ENCODE results near the gene TGFBR2.

The TGFBR2 gene

DNA sequence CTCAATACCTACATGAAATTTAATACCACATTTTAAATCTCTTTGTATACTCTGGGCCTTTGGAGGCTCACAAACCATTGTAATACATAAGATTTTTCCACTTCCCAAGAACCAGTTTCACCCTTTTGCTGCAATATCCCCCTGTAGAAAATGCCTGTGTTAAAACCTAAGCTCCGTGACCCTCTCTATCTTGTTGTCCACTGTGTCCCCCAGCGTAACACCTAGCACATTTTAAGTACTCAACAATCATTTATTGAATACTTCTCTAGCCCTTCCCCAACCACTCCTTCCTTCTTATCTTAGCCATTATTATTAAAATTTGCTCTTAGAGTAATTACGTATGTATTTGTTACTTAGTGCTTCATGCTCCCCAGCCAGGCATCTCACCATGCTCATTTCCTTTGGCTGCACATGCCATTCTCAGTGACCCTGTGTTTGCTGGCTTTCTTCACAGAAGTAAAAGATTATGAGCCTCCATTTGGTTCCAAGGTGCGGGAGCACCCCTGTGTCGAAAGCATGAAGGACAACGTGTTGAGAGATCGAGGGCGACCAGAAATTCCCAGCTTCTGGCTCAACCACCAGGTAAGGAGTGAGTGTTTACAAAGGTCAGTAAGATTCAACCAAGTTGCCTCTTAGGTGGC lies 81.6 kb downstream of the TGFBR2 start:
- in situ Hi-C loops (cut with MboI; ENCODE audit: low sequenced_read_pairs, unreplicated experiment): loop anchor here (25.0 kb wide), 1 partner anchor 476 kb away; no protein-coding TSS in a partner anchor
- TF ChIP-seq, protein P1, sequence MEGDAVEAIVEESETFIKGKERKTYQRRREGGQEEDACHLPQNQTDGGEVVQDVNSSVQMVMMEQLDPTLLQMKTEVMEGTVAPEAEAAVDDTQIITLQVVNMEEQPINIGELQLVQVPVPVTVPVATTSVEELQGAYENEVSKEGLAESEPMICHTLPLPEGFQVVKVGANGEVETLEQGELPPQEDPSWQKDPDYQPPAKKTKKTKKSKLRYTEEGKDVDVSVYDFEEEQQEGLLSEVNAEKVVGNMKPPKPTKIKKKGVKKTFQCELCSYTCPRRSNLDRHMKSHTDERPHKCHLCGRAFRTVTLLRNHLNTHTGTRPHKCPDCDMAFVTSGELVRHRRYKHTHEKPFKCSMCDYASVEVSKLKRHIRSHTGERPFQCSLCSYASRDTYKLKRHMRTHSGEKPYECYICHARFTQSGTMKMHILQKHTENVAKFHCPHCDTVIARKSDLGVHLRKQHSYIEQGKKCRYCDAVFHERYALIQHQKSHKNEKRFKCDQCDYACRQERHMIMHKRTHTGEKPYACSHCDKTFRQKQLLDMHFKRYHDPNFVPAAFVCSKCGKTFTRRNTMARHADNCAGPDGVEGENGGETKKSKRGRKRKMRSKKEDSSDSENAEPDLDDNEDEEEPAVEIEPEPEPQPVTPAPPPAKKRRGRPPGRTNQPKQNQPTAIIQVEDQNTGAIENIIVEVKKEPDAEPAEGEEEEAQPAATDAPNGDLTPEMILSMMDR (IDR thresholded peaks at IDR 0.05; ENCODE audit: borderline replicate concordance, control extremely low read depth, extremely low read depth, insufficient read depth, missing control alignments): no peak
- no peak for DNase-seq (ENCODE audit: low spot score)

DNA sequence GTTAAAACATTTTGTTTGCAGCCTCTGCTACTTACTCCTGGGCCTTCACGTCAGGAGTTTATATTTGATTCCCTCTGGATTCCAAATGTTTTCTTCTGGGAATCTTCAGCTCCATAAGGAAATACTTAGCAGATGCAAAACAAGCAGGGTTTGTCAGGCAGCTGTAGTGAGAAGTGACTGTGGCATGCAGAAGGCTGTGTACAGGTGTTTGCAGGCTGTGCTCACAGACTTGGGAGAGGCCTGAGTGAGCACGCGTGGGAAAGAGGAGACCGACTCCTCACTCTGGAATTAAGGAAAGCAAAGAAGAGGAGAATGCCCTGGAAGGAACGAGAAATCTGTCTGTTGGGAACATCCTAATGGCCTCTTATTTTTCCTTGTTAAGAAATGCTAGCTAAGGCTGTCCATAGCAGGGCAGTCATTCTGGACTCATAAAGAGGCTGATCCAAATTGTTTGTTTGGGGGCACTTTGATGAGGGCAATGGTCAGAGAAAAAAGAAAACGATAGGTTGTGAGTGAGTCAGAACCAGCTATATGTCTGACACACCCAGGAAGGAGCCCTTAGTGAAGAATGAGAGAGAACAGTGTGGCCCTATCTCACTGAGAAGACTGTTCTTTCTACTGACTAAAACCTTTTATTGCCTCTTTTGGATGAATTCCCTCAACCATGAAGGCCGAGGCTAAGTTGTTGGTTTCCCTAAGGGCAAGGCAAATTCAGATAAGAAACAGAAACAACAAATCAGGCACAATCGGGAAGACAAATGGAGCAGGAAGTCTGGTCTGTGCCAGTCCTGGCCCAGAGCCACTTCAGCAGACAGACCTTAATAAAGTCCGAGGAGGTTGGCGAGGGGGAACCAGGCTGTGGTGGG lies 82.6 kb downstream of the TGFBR2 start:
- DNase-seq (ENCODE audit: low spot score): no peak
- in situ Hi-C loops (cut with MboI; ENCODE audit: low sequenced_read_pairs, unreplicated experiment): loop anchor here (25.0 kb wide), 1 partner anchor 477 kb away; no protein-coding TSS in a partner anchor
- TF ChIP-seq, protein P1 (IDR thresholded peaks at IDR 0.05; ENCODE audit: borderline replicate concordance, control extremely low read depth, extremely low read depth, insufficient read depth, missing control alignments): no peak

DNA sequence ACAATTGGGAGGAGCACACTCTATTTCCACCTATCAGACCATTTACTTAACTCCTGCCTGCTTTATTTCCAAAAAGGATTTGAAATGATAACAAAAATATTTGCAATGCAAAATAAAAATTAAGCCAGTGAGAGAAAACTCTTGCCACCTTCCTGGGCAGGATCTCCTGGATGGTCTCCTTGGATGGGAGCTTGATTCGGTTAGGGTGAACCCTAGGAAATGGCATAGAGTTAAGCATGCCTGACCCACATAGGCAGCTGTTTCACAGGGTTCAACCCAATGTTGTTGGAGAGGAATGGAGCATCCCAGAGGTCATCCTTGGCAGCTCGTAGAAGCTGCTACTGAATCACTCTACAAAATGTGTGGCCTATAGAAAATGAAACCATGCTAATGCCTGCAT lies 83.8 kb downstream of the TGFBR2 start:
- TF ChIP-seq, protein P1 (IDR thresholded peaks at IDR 0.05; ENCODE audit: borderline replicate concordance, control extremely low read depth, extremely low read depth, insufficient read depth, missing control alignments): no peak
- in situ Hi-C loops (cut with MboI; ENCODE audit: low sequenced_read_pairs, unreplicated experiment): loop anchor here (25.0 kb wide), 1 partner anchor 478 kb away; no protein-coding TSS in a partner anchor
- no peak for DNase-seq (ENCODE audit: low spot score)

DNA sequence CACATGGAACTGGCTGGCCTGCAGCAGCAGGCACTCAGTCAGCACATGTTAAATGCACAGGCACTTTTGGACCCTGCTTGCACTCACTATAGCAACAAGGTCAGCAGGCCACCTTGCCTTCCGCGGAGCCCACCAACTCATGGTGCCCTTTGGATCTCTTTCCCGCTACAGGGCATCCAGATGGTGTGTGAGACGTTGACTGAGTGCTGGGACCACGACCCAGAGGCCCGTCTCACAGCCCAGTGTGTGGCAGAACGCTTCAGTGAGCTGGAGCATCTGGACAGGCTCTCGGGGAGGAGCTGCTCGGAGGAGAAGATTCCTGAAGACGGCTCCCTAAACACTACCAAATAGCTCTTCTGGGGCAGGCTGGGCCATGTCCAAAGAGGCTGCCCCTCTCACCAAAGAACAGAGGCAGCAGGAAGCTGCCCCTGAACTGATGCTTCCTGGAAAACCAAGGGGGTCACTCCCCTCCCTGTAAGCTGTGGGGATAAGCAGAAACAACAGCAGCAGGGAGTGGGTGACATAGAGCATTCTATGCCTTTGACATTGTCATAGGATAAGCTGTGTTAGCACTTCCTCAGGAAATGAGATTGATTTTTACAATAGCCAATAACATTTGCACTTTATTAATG lies 85.0 kb downstream of the TGFBR2 start:
- in situ Hi-C loops (cut with MboI; ENCODE audit: low sequenced_read_pairs, unreplicated experiment): loop anchor here (25.0 kb wide), 1 partner anchor 479 kb away; no protein-coding TSS in a partner anchor
- TF ChIP-seq, protein P1 (IDR thresholded peaks at IDR 0.05; ENCODE audit: borderline replicate concordance, control extremely low read depth, extremely low read depth, insufficient read depth, missing control alignments): no peak
- no peak for DNase-seq (ENCODE audit: low spot score)

DNA sequence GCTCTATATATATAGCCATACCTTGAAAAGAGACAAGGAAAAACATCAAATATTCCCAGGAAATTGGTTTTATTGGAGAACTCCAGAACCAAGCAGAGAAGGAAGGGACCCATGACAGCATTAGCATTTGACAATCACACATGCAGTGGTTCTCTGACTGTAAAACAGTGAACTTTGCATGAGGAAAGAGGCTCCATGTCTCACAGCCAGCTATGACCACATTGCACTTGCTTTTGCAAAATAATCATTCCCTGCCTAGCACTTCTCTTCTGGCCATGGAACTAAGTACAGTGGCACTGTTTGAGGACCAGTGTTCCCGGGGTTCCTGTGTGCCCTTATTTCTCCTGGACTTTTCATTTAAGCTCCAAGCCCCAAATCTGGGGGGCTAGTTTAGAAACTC lies 85.5 kb downstream of the TGFBR2 start:
- TF ChIP-seq, protein P1 (IDR thresholded peaks at IDR 0.05; ENCODE audit: borderline replicate concordance, control extremely low read depth, extremely low read depth, insufficient read depth, missing control alignments): no peak
- in situ Hi-C loops (cut with MboI; ENCODE audit: low sequenced_read_pairs, unreplicated experiment): loop anchor here (25.0 kb wide), 1 partner anchor 480 kb away; no protein-coding TSS in a partner anchor
- DNase-seq (ENCODE audit: low spot score): no peak

DNA sequence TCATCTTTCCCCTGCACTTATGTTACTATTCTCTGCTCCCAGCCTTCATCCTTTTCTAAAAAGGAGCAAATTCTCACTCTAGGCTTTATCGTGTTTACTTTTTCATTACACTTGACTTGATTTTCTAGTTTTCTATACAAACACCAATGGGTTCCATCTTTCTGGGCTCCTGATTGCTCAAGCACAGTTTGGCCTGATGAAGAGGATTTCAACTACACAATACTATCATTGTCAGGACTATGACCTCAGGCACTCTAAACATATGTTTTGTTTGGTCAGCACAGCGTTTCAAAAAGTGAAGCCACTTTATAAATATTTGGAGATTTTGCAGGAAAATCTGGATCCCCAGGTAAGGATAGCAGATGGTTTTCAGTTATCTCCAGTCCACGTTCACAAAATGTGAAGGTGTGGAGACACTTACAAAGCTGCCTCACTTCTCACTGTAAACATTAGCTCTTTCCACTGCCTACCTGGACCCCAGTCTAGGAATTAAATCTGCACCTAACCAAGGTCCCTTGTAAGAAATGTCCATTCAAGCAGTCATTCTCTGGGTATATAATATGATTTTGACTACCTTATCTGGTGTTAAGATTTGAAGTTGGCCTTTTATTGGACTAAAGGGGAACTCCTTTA lies 86.2 kb downstream of the TGFBR2 start:
- TF ChIP-seq, protein P1 (IDR thresholded peaks at IDR 0.05; ENCODE audit: borderline replicate concordance, control extremely low read depth, extremely low read depth, insufficient read depth, missing control alignments): no peak
- in situ Hi-C loops (cut with MboI; ENCODE audit: low sequenced_read_pairs, unreplicated experiment): loop anchor here (25.0 kb wide), 1 partner anchor 480 kb away; no protein-coding TSS in a partner anchor
- DNase-seq (ENCODE audit: low spot score): no peak

Data from GM13976 (cell line).